OCI-LY1 (cell line): Measurements from ENCODE around the gene ELF4.

Experiments used
- H2AFZ ChIP-seq: fragments of 200-600 bp; sonication (generic), shearing (Covaris generic); 2 replicates; pipeline ENCODE4 v1.6.0; 2014; ENCODE audit warnings: antibody characterized with exemption, mild to moderate bottlenecking, low read length
- H3F3A ChIP-seq: fragments of 200-600 bp; sonication (generic), shearing (Covaris generic); 2 replicates; pipeline ENCODE4 v1.6.0; 2014; ENCODE audit warnings: mild to moderate bottlenecking, antibody characterized with exemption, low read length, moderate library complexity; ENCODE audit not compliant: insufficient read depth
- H3K27ac ChIP-seq: fragments of 200-600 bp; sonication (generic); 2 replicates; pipeline ENCODE4 v1.5.1; 2014; ENCODE audit warnings: low read length, mixed run types, mild to moderate bottlenecking, low read depth; ENCODE audit not compliant: poor library complexity, severe bottlenecking
- H3K27me3 ChIP-seq: fragments of 200-600 bp; sonication (generic); 2 replicates; pipeline ENCODE4 v1.6.0; 2014; ENCODE audit warnings: antibody characterized with exemption, mild to moderate bottlenecking, low read length, moderate library complexity; ENCODE audit not compliant: insufficient read depth
- H3K36me3 ChIP-seq: fragments of 200-600 bp; sonication (generic); 2 replicates; pipeline ENCODE4 v1.6.1; 2014; ENCODE audit warnings: mild to moderate bottlenecking, antibody characterized with exemption, low read length, moderate library complexity, mixed read lengths; ENCODE audit not compliant: insufficient read depth
- H3K4me1 ChIP-seq: fragments of 200-600 bp; sonication (generic); 2 replicates; pipeline ENCODE4 v1.5.1; 2014; ENCODE audit warnings: mild to moderate bottlenecking, low read length, moderate library complexity; ENCODE audit not compliant: insufficient read depth, severe bottlenecking
- H3K4me2 ChIP-seq: fragments of 200-600 bp; sonication (generic), shearing (Covaris generic); 2 replicates; pipeline ENCODE4 v1.6.1; 2014; ENCODE audit warnings: low read length
- H3K4me3 ChIP-seq: fragments of 200-600 bp; sonication (generic); 2 replicates; pipeline ENCODE4 v1.5.1; 2014; ENCODE audit warnings: low read length, low read depth, mild to moderate bottlenecking, mixed read lengths; ENCODE audit not compliant: poor library complexity, severe bottlenecking
- H3K79me2 ChIP-seq: fragments of 200-600 bp; shearing (Covaris generic); 2 replicates; pipeline ENCODE4 v1.6.1; 2016; ENCODE audit warnings: mixed run types, low read length, mixed read lengths; ENCODE audit not compliant: insufficient read depth
- H3K9ac ChIP-seq: fragments of 200-600 bp; sonication (generic), shearing (Covaris generic); 2 replicates; pipeline ENCODE4 v1.6.1; 2014; ENCODE audit warnings: mild to moderate bottlenecking, low read length, mixed read lengths
- H3K9me2 ChIP-seq: fragments of 200-600 bp; sonication (generic), shearing (Covaris generic); 2 replicates; pipeline ENCODE4 v1.6.1; 2014; ENCODE audit warnings: low read depth, mild to moderate bottlenecking, low read length, mixed read lengths
- H3K9me3 ChIP-seq: fragments of 200-600 bp; shearing (Covaris generic); 2 replicates; pipeline ENCODE4 v1.6.1; 2014; ENCODE audit warnings: low read length, mixed read lengths
- H4K20me1 ChIP-seq: fragments of 200-600 bp; sonication (generic), shearing (Covaris generic); 2 replicates; pipeline ENCODE4 v1.6.0; 2016; ENCODE audit warnings: mild to moderate bottlenecking, low read length; ENCODE audit not compliant: insufficient read depth
- CTCF ChIP-seq: fragments of 200-600 bp; sonication (generic), shearing (Covaris generic); IDR thresholded peaks from 2 replicates; pipeline ENCODE4 v1.5.1; 2017; ENCODE audit warnings: mild to moderate bottlenecking, antibody characterized with exemption, low read length, moderate library complexity, mixed read lengths
- EZH2 ChIP-seq: fragments of 200-600 bp; sonication (generic), shearing (Covaris generic); IDR thresholded peaks from 2 replicates; pipeline ENCODE4 v1.8.0; 2017; ENCODE audit warnings: borderline replicate concordance, mixed run types, mild to moderate bottlenecking, antibody characterized with exemption, low read length, moderate library complexity, mixed read lengths

ELF4 gene

GRCh38 chrX:130060122-130061069, 49.9 kb downstream of the ELF4 start:
- Histone ChIP-seq H4K20me1 (no peaks in the 10 kb centered on the region), H3K4me2 (peak overlapping the region; percentile 51), H3F3A (no peaks in the 10 kb centered on the region), H3K36me3 (peaks cover 4% of the 10 kb centered on the region; the same call in 1 of the 2 replicates), H3K4me3 (peak overlapping the region; percentile 52), H3K27me3 (no peaks in the 10 kb centered on the region), H3K27ac (no peak overlapping the region), H3K79me2 (no peaks in the 10 kb centered on the region), H2AFZ (0 out of 2 replicates have a peak overlapping the region, but pooled peaks have one; percentile 63), H3K4me1 (peaks cover 16% of the 10 kb centered on the region), H3K9me2 (no peaks in the 10 kb centered on the region), H3K9ac (peak overlapping the region; percentile 34), H3K9me3 (no peaks in the 10 kb centered on the region)
- no peak for TF ChIP-seq EZH2
- TF ChIP-seq CTCF: peak; percentile 69

GRCh38 chrX:130058652-130059051, 51.6 kb downstream of the ELF4 start:
- Histone ChIP-seq H3K36me3 (no peaks in the 10 kb centered on the region), H3K4me3 (no peak overlapping the region), H3K9me2 (no peaks in the 10 kb centered on the region), H3K9me3 (no peaks in the 10 kb centered on the region), H3K27ac (no peak overlapping the region), H3K9ac (no peak overlapping the region), H3K27me3 (no peaks in the 10 kb centered on the region), H3K4me2 (no peak overlapping the region), H3F3A (no peaks in the 10 kb centered on the region), H4K20me1 (no peaks in the 10 kb centered on the region), H3K79me2 (no peaks in the 10 kb centered on the region), H2AFZ (no peak overlapping the region), H3K4me1 (peaks cover 16% of the 10 kb centered on the region)
- TF ChIP-seq EZH2: no peak

GRCh38 chrX:130057209-130057608, 53.1 kb downstream of the ELF4 start:
- Histone ChIP-seq H3K79me2 (no peaks in the 10 kb centered on the region), H3K9me3 (no peaks in the 10 kb centered on the region), H3K4me2 (no peak overlapping the region), H3K27me3 (no peaks in the 10 kb centered on the region), H3K4me1 (peaks cover 16% of the 10 kb centered on the region), H3F3A (no peaks in the 10 kb centered on the region), H3K9ac (no peak overlapping the region), H3K9me2 (no peaks in the 10 kb centered on the region), H3K36me3 (no peaks in the 10 kb centered on the region), H3K4me3 (no peak overlapping the region), H4K20me1 (no peaks in the 10 kb centered on the region), H3K27ac (no peak overlapping the region), H2AFZ (no peak overlapping the region)
- TF ChIP-seq EZH2 (no peak), CTCF (no peak)
